Measurements from ENCODE around the gene RAB31. TPM values are rescaled to one million over a fixed set of nuclear protein-coding genes. Genes with fewer than 3 reads are reported as not detected.

The RAB31 gene
- total and polyA plus RNA-seq, 8 donors = 1.4 to 28.2 (median 4.5) TPM

DNA sequence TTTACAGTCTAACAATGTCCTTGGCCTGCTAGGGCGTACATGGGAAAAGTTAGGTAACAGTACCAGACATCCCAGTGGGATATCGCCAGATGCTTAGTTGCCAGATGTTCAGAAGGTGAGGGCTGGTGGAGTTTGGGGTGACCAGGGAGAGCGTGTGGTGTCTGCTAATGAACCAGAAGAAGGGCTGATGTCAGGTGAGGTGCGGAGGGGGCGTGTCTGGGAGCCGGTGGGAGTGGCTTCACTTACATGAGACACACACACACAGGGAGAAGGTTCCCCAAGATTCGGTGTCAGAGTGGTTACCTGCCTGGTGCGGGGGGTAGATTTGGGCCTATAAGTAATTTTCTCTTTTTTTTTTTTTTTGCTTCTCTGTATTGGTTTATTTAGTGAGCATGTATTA lies 12.2 kb downstream of the RAB31 start:
- TF ChIP-seq CTCF (IDR thresholded peaks at IDR 0.05) = no peak
- no peak for DNase-seq
- Histone ChIP-seq H3K36me3 (no peaks in the 10 kb centered on the region), H3K4me3 (no peak overlapping the region), H3K9me3 (no peaks in the 10 kb centered on the region), H3K27ac (no peak overlapping the region), H3K4me1 (no peaks in the 10 kb centered on the region), H3K27me3 (no peaks in the 10 kb centered on the region)
- FAIRE-seq = no peak
- ATAC-seq = no peak
- intact Hi-C loops (cut with DNase I) = loop anchor here in 1 of 3 donors (10.0 kb wide), 1 partner anchor 146 kb away; no protein-coding TSS in a partner anchor
- WGBS, 2 donors = 73 to 78% methylated on average over 8 of the region's 8 CpGs

DNA sequence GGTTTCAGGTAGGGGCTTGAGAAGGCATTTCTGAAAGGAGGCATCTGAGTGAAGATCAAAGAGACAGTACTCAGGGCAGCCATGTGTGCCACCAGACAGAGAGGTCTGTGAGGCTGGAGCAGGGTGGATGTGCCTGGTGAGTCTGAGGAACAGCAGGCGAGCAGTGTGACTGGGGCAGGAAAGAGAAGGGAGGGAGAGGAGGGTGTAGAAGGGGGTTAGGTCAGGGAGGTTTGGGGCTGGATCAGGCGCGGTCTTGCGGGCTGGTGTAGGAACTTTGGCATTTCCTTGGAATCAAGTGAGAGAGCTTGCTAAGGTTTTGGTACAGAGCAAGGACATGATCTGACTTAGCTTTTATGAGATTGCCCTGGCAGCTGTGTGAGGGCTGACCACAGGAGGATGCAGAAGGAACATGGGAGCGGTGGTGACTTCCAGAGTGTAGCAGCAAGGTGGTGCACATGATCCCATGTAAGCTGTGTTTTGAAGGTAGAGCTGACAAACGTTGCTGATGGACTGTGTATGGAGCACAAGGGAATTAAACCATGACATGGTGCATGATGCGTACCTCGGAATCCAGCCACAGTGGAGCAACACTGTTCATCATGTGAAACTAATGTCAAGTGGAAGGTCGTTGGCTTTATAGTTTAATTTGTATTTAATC lies 13.9 kb downstream of the RAB31 start:
- no peak for FAIRE-seq
- H3K36me3 ChIP-seq = no peaks in the 10 kb centered on the region
- H3K27me3 ChIP-seq = no peaks in the 10 kb centered on the region
- H3K4me1 ChIP-seq = no peaks in the 10 kb centered on the region
- peak in 1 of 4 donors; percentile 10 for ATAC-seq
- TF ChIP-seq CTCF (IDR thresholded peaks at IDR 0.05) = no peak
- DNase-seq = no peak
- no peak overlapping the region for H3K4me3 ChIP-seq
- 69 to 82% methylated on average over 9 of the region's 9 CpGs for WGBS, 2 donors
- intact Hi-C loops (cut with DNase I) = loop anchor here in 1 of 3 donors (10.0 kb wide), 1 partner anchor 147 kb away; no protein-coding TSS in a partner anchor
- no peaks in the 10 kb centered on the region for H3K9me3 ChIP-seq
- H3K27ac ChIP-seq = no peak overlapping the region

GRCh38 chr18:9722691-9723090 lies 14.6 kb downstream of the RAB31 start:
- no peaks in the 10 kb centered on the region for H3K36me3 ChIP-seq
- intact Hi-C loops (cut with DNase I) = loop anchor here in 1 of 3 donors (10.0 kb wide), 1 partner anchor 148 kb away; no protein-coding TSS in a partner anchor
- no peaks in the 10 kb centered on the region for H3K9me3 ChIP-seq
- 18 to 34% methylated on average over 3 of the region's 3 CpGs for WGBS, 2 donors
- no peak overlapping the region for H3K4me3 ChIP-seq
- ATAC-seq = peak; percentile 97 to 100 (median 98)
- no peaks in the 10 kb centered on the region for H3K27me3 ChIP-seq
- H3K27ac ChIP-seq = no peak overlapping the region
- peak in 4 of 6 donors; percentile 55 to 80 (median 62) for DNase-seq
- H3K4me1 ChIP-seq = no peaks in the 10 kb centered on the region
- FAIRE-seq = no peak
- peak; percentile 30 to 59 (median 42) for TF ChIP-seq CTCF (IDR thresholded peaks at IDR 0.05)

GRCh38 chr18:9724797-9725585 lies 16.9 kb downstream of the RAB31 start:
- Histone ChIP-seq H3K27ac (no peak overlapping the region), H3K4me3 (no peak overlapping the region), H3K4me1 (no peaks in the 10 kb centered on the region), H3K36me3 (no peaks in the 10 kb centered on the region), H3K9me3 (no peaks in the 10 kb centered on the region), H3K27me3 (no peaks in the 10 kb centered on the region)
- DNase-seq (no peak), ATAC-seq (no peak), FAIRE-seq (no peak)
- no peak for TF ChIP-seq CTCF (IDR thresholded peaks at IDR 0.05)
- 91 to 97% methylated on average over 5 of the region's 5 CpGs for WGBS, 2 donors
- intact Hi-C loops (cut with DNase I) = loop anchor here in 1 of 3 donors (10.0 kb wide), 1 partner anchor 150 kb away; no protein-coding TSS in a partner anchor

Data from pancreas (tissue), 10 donors.